ENCODE results near the gene RFX5.
A peak's percentile ranks its signal among the peaks of the same experiment; 100 is the strongest.

Gene RFX5

GRCh38 chr1:151346769-151347522, at the start of gene RFX5 (continued):
- TF ChIP-seq ZNF776 (tag by site-specific recombination; IDR thresholded peaks at IDR 0.05; ENCODE audit: borderline replicate concordance) (no peak), SALL2 (tag by site-specific recombination; IDR thresholded peaks at IDR 0.05; ENCODE audit: borderline replicate concordance) (no peak), HOXC10 (CRISPR knock-in tag; IDR thresholded peaks at IDR 0.05) (no peak), ZNF837 (tag by site-specific recombination; IDR thresholded peaks at IDR 0.05) (no peak), ZNF692 (tag by site-specific recombination; IDR thresholded peaks at IDR 0.05) (peak; percentile 66; the same call in 1 of the 2 replicates), ZNF624 (tag by site-specific recombination; IDR thresholded peaks at IDR 0.05) (no peak), ZNF561 (tag by site-specific recombination; IDR thresholded peaks at IDR 0.05; ENCODE audit: borderline replicate concordance) (peak; percentile 51; the same call in 1 of the 2 replicates), SP7 (tag by site-specific recombination; IDR thresholded peaks at IDR 0.05) (peak; percentile 68), ZNF202 (tag by site-specific recombination; IDR thresholded peaks at IDR 0.05; ENCODE audit: borderline replicate concordance) (no peak), ZNF610 (tag by site-specific recombination; IDR thresholded peaks at IDR 0.05; ENCODE audit: borderline replicate concordance) (0 out of 2 replicates have a peak, but pooled peaks have one; percentile 38), ZNF324 (tag by site-specific recombination; IDR thresholded peaks at IDR 0.05) (peak; percentile 77; the same call in 1 of the 2 replicates), ZNF24 (tag by site-specific recombination; IDR thresholded peaks at IDR 0.05) (peak; percentile 76), ZNF2 (tag by site-specific recombination; IDR thresholded peaks at IDR 0.05) (peak; percentile 53; the same call in 1 of the 2 replicates), ZNF48 (tag by site-specific recombination; IDR thresholded peaks at IDR 0.05) (no peak), HIC1 (tag by site-specific recombination; IDR thresholded peaks at IDR 0.05) (no peak), ZNF660 (tag by site-specific recombination; IDR thresholded peaks at IDR 0.05) (peak; percentile 72), ZBTB10 (tag by site-specific recombination; IDR thresholded peaks at IDR 0.05) (peak; percentile 29; the same call in 1 of the 2 replicates), KLF10 (tag by site-specific recombination; IDR thresholded peaks at IDR 0.05) (peak; percentile 83), BCL11B (tag by site-specific recombination; IDR thresholded peaks at IDR 0.05; ENCODE audit: low read depth) (no peak), ZNF426 (tag by site-specific recombination; IDR thresholded peaks at IDR 0.05) (no peak), GLIS2 (tag by site-specific recombination; IDR thresholded peaks at IDR 0.05) (peak; percentile 31), RBAK (tag by site-specific recombination; IDR thresholded peaks at IDR 0.05) (no peak), ZNF645 (tag by site-specific recombination; IDR thresholded peaks at IDR 0.05) (no peak), ZNF341 (tag by site-specific recombination; IDR thresholded peaks at IDR 0.05; ENCODE audit: low read depth) (peak; percentile 94), ZNF26 (tag by site-specific recombination; IDR thresholded peaks at IDR 0.05) (no peak), ZNF530 (tag by site-specific recombination; IDR thresholded peaks at IDR 0.05; ENCODE audit: low read depth) (no peak), ZNF157 (tag by site-specific recombination; IDR thresholded peaks at IDR 0.05) (no peak), ZNF19 (tag by site-specific recombination; IDR thresholded peaks at IDR 0.05; ENCODE audit: low read depth) (no peak)
